Stomach (tissue), 4 donors: Measurements from ENCODE around the gene RNASE11.

ENCODE experiments used
- CTCF ChIP-seq, 7 experiments: fragments of 450-650 bp in 4 of 7; fragments of 200-600 bp in 3 of 7; sonication (generic) in 3 of 7; IDR thresholded peaks; one replicate each; pipeline ENCODE4 v1.5.1; 2016 to 2019; ENCODE audit warnings: antibody characterized with exemption in 7 of 7, control low read depth in 2 of 7, mild to moderate bottlenecking in 1 of 7
- EP300 ChIP-seq: sonication (generic); formaldehyde crosslinking; IDR thresholded peaks from one replicate; pipeline ENCODE4 v1.6.1; 2017; ENCODE audit warnings: antibody characterized with exemption

DNA sequence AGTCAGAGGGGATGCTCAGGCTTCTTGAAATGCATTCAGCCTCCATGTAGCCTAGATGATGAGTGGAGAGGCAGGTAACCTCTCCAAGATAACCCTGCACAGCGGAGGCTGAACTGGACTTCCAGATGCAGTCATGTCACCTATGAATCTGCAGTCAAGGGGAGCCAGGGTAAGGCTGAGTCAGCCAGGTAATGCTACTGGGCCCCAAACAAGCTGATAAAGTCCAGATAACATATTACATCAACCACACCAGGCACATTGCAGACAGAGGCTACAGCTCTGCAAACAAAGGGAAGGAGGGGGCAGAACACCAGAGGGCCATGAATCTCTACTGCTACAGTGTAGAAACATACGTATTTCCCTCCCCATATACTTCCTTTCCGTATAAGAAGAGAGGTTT lies 40.9 kb downstream of the RNASE11 start:
- no peak for TF ChIP-seq CTCF (IDR thresholded peaks at IDR 0.05)
- no peak for TF ChIP-seq EP300
